ENCODE results near the gene CXorf58.

Gene CXorf58

GRCh38 chrX:23901805-23902204, 6.0 kb upstream of the CXorf58 start:
- DNase-seq: peak; percentile 38

GRCh38 chrX:23902419-23902818, 5.4 kb upstream of the CXorf58 start:
- no peak for DNase-seq

- no peak for DNase-seq
Measured at GRCh38 chrX:23904096-23904495, 3.7 kb upstream of the CXorf58 start.

DNA sequence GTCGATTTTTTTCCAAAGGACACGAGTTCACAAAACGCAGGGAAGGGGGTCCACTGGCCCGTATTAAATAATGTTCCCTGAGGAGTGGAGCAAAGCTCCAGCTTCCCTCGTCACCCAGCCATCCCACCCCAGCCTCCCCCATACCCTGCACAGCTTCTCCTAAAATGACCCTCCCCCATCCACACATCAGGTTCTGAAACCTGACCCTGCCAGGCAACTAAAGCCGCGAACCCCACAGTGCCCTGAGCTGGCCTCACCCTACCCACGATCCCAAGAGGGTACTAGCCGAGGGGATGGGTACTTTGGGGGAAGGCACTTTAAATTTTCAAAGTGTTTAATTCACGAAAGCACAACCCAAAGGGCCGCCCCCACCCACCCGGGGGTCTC, 702 bp upstream of the CXorf58 start:
- no peak for DNase-seq

- peak; percentile 45 for DNase-seq
Measured at GRCh38 chrX:23908219-23909004, 606 bp downstream of the CXorf58 start.

DNA sequence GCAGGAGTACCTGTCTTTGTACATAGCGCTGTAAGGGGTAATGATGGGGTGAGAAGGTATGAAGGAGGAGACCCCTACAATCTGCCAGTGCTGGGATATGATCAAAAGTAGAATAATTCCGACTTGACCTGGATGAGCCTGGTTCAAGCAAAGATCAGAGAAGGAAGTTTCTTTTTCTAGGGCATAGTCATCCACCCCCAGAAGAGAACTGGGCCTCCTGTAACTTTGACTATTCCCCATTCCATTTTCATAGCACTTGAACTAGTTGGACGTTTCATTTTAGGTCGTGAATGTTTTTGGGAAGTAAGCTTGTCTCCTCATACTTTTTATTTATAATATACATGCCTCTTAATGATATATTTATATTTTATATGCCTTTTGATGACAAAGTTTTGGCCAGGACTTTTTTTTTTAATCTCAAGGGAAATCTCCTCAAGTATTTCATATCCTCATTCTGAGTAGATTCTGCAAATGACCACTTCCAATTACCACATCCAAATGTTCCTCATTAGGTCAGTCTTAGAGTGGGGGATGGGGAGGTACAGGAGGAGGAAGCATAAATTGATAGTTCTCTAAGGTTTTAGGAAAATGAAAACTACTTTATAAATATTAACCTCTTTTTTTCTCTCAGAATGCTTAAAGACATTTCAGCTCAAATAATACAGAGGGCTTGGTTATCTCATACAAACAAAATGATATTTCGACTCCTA, 3.5 kb downstream of the CXorf58 start:
- DNase-seq: no peak

DNA sequence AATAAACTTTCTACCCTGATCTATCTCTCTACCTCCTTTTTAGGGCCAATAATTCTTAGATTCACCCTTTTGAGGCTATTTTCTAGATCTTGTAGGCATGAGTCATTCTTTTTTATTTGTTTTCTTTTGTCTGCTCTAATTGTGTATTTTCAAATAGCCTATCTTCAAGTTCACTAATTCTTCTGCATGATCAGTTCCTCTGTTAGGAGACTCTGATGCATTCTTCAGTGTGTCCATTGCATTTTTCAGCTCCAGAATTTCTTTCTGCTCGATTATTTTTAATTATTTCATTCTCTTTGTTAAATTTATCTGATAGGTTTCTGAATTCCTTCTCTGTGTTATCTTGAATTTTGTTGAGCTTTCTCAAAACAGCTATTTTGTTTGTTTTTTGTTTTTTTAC, 11.3 kb downstream of the CXorf58 start:
- DNase-seq: no peak

GRCh38 chrX:23919706-23920320, 12.0 kb downstream of the CXorf58 start:
- DNase-seq: no peak

DNA sequence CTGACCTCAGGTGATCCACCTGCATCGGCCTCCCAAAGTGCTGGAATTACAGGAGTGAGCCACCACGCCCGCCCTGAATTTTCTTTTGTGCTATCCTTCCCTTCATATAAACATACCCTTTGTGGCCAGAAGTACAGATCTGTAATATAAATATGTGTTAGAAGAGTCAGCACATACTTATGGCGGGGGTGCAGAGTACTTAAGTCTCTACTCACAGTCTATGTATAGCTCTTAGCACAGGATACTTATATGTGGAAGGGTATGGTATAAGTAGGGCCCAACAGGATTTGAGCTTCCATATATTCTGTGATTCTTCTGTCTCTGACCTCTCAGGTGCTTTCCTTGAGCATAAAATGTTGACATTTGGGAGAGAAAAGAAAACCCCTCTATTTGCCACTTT, 18.2 kb downstream of the CXorf58 start:
- DNase-seq: no peak

GRCh38 chrX:23930894-23931604, 23.2 kb downstream of the CXorf58 start:
- no peak for DNase-seq

GRCh38 chrX:23932046-23932445, 24.2 kb downstream of the CXorf58 start:
- no peak for DNase-seq

DNA sequence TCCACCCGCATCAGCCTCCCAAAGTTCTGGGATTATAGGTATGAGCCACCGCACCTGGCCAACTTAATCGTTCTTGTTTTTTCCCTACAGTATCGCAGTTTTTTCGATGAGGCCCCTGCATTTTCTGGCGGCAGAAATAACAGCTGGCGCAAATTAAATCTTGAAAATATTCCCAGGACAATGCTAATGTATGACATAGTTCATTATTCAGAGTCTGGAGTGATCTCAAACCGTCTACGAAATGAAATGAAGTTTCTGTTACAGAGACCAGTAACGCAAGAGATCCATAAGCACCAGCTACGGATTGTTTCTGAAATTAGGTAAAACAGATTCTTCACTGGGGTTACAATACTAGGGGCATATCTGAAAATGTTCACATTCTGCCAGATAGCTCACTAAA, 27.3 kb downstream of the CXorf58 start:
- no peak for DNase-seq

- no peak for DNase-seq
Measured at GRCh38 chrX:23936180-23936579, 28.4 kb downstream of the CXorf58 start.

GRCh38 chrX:23937100-23937499, 29.3 kb downstream of the CXorf58 start:
- DNase-seq: no peak

DNA sequence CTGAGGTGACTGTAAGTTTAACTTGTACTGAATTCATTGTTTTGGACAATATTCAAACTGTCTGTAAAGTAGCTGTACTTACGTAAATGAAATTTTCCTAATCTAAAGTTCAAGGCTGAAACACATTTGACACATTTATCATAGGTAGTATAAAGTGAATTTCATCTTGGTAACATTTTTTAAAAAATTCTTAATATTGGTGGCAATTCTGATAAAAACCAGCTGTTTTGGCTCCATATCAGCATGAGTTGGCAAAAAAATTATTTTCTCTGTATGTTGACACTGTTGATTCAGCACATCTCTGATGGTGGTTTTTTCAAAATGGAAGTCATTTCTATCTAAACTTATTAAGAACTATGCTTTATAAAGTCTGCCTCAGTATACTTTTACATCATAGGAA, 30.9 kb downstream of the CXorf58 start:
- no peak for DNase-seq

GRCh38 chrX:23939203-23939602, 31.4 kb downstream of the CXorf58 start:
- DNase-seq: no peak

GRCh38 chrX:23944234-23944633, 36.4 kb downstream of the CXorf58 start:
- DNase-seq: no peak

GRCh38 chrX:23945206-23945605, 37.4 kb downstream of the CXorf58 start:
- DNase-seq: no peak

- DNase-seq: no peak
Measured at GRCh38 chrX:23952391-23952790, 44.6 kb downstream of the CXorf58 start.

- no peak for DNase-seq
Measured at GRCh38 chrX:23952984-23953907, 45.4 kb downstream of the CXorf58 start.

- no peak for DNase-seq
Measured at GRCh38 chrX:23953908-23954269, 46.1 kb downstream of the CXorf58 start.

- DNase-seq: no peak
Measured at GRCh38 chrX:23954396-23954795, 46.6 kb downstream of the CXorf58 start.

Data from left hindlimb (tissue), 1 donor.